Stimulated activated CD8-positive, alpha-beta memory T cell treated with anti-CD3 and anti-CD28 coated beads, Interleukin-15, amount 100 ng/mL, for 4 hours (primary cell): ENCODE data around the gene LSM2.
"Not testable (repeated sequence)": the region's sequence is repeated elsewhere in the genome, so short reads cannot be mapped to it uniquely, and the experiment has no call there.

ENCODE experiments used
- DNase-seq, 2 donors: peaks; one replicate each; pipeline ENCODE4 v3.0.0-alpha.2; 2020; ENCODE audit warnings: low read depth in 2 of 2

LSM2 gene

DNA sequence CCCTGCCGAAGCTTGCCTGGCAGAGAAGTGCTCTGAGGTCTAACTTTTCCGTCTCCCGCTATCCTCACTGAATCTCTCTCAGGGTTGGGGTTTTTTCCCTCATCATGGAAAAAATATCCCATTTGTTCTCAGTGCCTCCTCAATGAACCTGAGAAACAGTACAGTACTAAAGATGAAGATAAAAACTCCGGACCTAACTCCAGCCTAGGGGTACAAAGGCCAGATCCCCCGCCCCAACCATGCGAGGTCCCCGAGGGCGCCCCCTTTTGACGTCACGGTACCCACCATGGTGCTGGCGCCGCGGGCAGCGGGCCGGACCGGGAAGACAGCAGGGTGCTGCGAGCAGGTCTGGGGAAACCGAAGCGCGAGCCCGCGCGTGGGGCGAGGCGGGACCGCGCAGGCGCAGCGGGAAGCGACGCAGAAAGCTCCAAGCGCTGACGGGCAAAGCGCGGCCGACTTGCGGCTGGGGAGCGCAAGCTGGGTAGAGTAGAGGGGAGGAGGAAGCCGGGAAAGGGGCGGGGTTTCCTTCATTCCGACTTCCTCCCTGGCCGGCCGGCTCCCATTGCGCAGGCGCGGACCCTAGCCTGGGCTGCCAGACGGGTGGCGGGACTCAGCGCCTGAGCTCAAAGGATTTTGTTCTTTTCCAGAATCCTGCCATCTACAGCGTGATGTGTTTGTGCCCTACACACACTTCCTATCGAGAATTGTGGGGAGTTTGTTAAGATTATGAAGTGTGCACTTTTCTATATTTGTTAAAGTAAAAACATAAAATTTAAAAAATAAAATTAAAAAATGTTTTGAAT, at the start of gene LSM2:
TSS of gene LSM2 (minus strand) at position 497 of the 803 bp plus-strand sequence. CDS start at position 288, 209 bp downstream.
- DNase-seq = peak; percentile 95

DNA sequence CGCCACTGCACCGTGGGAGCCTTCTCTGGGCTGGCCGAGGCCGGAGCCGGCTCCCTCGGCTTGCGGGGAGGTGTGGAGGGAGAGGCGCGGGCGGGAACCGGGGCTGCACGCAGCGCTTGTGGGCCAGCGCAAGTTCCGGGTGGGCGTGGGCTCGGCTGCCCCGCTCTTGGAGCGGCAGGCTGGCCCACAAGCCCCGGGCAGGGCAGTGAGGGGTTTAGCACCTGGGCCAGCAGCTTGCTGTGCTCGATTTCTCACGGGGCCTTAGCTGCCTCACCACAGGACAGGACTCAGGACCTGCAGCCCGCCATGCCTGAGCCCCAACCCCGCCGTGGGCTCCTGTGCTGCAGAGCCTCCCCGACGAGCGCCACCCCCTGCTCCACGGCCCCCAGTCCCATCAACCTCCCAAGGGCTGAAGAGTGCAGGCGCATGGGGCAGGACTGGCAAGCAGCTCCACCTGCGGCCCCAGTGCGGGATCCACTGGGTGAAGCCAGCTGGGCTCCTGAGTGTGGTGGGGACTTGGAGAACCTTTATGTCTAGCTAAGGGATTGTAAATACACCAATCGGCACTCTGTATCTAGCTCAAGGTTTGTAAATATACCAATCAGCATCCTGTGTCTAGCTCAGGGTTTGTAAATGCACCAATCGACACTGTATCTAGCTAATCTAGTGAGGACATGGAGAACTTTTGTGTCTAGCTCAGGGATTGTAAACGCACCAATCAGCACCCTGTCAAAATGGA, 45.4 kb upstream of the LSM2 start:
- not testable (repeated sequence) for DNase-seq

DNA sequence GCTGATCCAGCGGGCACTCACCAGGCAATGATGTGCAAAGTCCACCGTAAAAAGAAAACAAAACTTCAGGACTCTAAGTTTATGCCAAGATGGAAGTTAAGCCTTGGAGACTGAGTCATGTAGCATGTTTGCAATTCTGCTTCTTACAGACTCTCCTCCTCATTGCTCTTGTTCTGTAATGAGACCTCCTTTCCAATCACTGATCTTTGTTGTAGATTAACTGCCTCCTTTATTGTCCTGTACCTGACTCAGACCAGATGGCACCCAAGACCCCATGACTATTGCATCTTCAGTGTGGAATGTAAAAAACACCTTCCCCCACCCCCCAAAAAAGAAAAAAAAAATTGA, 44.7 kb upstream of the LSM2 start:
- no peak for DNase-seq

DNA sequence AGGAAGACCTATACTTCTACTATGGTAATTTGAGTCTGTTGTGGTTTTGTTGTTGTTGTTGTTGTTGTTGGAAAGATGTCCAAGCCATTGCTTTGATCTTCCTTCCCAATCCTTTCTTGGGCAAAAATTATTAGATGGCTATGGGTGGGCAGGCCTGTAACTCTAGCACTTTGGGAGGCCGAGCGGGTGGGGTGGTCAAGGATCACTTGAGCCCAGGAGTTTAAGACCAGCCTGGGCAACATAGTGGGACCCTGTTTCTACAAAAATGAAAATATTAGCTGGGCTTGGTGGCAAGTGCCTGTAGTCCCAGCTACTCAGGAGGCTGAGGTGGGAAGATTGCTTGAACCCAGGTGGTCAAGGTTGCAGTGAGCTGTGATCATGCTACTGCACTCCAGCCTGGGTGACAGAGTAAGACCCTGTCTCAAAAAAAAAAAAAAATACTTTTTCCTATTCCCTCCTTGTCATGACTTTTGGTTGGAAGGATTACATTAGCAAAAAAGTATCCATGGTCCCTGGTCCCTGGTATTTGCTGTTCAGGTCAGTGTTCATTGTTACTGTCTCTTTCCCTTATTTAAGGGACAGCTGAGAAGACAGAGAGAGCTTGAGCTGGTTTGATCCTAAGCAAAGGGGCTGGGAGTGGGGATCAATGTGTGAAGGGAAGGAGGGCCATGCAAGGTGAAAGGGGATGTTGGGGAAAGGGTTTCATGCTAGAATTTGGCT, 44.2 kb upstream of the LSM2 start:
- no peak for DNase-seq

DNA sequence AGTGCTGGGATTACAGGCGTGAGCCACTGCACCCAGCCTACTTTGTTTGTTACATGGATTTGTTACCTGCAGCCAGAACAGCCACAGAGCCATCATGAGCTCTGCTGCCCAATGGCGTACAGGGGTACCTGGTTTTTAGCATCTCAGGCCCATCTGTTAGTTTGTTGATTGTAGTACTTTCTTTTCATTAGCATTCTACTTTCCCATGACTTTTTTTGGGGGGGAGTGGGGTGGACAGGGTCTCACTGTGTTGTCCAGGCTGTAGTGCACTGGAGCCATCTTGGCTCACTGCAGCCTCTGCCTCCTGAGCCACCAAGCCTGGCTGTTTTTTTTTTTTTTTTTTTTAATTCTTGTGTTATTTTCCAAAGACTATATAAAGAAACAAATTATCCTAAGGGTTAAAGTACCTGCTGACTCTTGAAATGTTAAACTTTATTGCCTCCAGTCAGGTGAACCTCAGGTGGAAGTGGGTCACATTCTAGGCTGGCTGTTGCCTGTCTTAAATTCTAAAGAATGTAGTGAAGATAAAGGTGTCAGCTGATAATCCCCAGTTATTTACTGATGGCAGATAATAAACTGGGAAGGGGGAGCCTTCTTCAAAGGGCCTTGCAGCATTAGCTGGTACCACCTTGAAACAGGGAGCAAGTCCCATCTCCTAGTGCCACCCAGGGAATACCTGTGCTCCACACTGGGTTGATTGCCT, 40.7 kb upstream of the LSM2 start:
- no peak for DNase-seq

DNA sequence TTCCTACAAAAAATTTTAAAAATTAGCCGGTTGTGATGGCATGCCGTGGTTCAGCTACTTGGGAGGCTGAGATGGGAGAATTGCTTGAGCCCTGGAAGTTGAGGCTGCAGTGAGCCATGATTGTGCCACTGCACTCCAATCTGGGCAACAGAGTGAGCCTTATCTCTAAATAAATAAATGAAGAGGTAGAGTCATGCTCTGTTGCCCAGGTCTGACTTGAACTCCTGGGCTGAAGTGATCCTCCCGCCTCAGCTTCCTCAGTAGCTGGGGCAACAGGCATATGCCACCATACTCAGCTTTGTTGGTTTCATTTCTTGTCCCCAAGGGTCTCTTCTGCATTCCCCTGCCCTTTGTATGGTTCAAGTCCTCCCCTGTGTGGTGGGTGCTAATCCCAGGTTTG, 37.7 kb upstream of the LSM2 start:
- DNase-seq = no peak

DNA sequence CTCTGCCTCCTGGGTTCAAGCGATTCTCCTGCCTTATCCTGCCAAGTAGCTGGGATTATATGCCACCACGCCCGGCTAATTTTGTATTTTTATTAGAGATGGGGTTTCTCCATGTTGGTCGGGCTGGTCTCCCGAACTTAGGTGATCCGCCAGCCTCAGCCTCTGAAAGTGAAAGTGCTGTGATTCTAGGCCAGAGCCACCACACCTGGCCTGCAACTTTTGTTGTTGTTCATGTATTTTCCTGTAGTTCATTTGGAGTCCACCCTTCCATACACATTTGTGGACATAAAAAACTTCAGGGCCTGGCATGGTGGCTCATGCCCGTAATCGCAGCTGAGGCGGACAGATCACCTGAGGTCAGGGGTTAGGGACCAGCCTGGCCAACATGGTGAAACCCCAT, 35.3 kb upstream of the LSM2 start:
- DNase-seq = no peak

DNA sequence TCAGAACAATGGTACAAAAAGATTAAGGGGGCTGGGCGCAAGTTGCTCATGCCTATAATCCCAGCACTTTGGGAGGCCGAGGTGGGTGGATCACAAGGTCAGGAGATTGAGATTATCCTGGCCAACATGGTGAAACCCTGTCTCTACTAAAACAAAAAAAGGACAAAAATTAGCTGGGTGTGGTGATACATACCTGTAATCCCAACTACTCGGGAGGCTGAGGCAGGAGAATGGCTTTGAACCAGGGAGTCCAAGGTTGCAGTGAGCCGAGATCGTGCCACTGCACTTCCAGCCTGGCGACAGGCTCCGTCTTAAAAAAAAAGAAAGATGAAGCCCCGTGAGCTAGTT, 33.0 kb upstream of the LSM2 start:
- not testable (repeated sequence) for DNase-seq

DNA sequence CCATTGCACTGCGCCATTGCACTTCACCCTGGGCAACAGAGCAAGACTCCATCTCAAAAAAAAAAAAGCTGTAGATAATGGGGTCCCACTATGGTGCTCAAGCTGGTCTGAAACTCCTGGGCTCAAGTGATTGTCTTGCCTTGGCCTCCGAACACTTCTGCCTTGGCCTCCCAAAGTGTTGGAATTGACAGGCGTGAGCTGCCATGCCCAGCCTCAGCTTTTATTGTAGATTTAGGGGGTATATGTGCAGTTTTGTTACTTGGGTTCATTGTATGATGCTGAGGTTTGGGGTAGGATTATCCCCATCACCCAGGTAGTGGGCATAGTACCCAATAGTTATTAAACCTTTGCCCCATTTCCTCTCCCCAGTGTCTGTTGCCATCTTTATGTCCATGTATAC, 32.2 kb upstream of the LSM2 start:
- no peak for DNase-seq

DNA sequence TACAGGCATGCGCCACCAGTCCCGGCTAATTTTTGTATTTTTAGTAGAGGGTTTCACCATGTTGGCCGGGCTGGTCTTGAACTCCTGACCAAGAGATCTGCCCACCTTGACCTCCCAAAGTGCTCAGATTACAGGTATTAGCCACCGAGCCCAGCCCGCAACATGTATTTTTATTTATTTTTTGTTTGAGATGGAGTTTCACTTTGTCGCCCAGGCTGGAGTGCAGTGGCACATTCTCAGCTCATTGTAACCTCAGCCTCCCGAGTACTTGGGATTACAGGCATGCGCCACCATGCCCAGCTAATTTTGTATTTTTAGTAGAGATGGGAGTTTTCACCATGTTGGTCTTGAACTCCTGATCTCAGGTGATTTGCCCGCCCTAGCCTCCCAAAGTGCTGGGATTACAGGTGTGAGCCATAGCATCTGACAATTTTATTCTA, 31.4 kb upstream of the LSM2 start:
- not testable (repeated sequence) for DNase-seq

DNA sequence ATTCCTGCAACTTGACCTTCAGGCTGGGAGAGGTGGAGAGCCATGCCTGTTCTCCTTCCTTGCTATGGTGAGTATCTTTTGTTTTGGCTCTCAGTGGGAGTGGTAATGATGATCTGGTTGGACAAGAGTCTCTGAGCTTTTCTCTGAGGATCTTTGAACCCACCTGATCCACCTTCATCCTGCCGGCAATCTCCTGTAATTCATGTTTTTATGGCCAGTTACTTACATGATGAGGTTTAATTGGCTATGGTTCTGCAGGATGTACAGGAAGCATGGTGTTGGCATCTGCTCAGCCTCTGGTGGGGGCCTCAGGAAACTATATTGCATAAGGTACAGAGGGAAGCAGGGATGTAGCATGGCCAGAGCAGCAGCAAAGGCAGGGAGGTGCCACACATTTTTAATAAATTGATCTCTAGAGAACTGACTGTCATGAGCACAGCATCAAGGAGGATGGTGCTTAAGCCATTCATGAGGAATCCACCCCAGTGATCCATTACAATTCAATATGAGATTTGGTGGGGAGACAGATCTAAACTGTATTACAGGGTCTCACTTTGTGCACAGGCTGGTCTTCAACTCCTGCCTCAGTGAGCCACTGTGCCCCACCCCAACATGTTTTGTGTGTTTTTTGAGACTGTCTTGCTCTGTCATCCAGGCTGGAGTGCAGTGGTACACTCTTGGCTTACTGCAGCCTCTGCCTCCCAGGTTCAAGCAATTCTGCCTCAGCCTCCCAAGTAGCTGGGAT, 30.8 kb upstream of the LSM2 start:
- DNase-seq = no peak

DNA sequence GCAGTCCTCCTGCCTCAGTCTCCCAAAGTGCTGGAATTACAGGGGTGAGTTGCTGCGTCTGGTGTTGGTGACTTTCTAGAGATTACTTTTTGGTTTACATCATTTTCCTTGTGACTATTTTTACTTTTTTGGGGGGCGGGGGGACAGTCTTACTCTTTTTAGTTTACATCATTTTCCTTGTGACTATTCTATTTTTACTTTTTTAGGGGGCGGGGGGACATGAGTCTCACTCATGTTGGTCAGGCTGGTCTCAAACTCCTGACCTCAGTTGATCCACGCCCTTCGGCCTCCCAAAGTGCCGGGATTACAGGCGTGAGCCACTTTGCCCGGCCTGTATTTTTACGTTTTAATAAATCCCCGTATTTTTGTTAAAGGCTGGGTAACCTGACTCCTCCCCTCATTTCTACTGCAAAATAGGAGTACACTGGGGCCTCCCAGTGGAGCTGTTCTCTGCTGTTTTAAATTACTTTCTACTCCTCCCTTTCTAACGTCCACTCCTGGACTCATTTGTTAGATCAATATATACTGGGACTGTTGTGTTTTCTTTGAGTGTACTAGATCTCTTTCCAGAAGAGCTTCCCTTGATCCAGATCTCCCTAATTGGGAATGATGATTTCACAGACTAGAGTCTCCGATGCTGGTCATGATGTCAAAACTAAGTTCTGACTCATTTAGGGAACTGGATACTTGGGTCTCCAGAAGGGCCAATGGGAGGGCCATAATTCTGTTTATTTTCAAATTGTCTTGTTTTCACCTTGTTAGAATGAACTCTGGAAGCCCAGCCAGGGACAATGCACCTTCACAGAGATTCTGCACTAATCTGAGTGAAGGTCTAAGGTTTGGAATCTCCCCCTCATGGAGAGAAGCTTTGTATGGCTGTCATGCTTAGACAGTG, 30.0 kb upstream of the LSM2 start:
- DNase-seq = no peak

DNA sequence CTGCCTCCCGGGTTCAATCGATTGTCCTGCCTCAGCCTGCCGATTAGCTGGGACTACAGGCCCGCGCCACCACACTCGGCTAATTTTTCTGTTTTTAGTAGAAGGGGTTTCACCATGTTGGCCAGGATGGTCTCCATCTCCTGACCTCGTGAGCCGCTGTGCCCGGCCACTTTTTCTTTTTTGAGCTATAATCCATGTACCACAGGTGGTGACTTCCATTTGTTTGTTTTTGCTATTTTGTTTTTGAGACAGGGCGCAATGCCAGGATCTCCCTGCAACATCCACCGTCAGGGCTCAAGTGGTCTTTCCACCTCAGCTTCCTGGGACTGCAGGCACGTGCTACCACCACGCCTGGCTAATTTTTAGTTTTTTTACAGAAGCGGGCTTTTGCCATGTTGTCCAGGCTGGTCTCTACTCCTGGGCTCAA, 29.3 kb upstream of the LSM2 start:
- no peak for DNase-seq

DNA sequence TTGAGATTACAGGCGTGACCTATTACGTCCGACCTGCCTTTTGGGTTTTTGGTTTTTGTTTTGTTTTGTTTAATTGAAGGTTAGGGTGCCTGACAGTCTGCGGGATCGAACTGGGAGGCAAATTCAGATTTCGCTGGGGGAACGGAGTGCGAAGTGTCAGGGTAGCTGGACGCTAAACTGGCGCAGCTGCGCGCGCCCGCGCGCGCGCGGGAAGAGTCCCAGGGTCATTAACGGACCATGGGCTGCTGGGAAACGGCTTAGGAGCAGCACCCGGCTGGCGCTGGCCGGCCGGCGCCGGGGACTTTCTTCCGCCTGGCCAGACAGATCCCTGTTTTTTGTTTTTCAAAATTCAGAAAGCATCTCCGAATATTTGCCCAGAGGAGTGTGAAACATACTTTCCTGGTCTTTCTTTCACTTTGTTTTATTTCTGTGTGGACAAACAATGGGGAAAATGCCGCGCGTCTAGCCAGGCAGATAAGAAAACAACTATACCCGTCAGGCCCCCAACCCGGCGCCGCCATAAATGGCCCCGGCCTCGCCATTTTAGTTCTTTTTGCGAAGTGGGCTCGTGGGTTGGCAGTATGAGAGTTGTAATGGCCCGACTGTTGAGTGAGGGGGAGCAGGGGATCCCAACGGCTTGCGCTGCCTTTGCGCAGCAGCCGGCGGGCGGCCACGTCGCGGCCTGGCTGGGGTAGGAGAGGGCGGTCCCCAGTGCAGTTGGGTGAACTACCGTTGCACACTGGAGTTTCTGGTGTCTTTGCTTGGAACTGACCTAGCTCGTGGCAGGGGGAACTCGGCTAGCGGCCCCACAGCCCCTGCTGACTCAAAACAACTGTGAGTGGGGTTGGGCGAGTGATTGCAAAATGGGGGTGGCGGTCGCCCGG, 27.8 kb upstream of the LSM2 start:
- DNase-seq = peak; percentile 59

DNA sequence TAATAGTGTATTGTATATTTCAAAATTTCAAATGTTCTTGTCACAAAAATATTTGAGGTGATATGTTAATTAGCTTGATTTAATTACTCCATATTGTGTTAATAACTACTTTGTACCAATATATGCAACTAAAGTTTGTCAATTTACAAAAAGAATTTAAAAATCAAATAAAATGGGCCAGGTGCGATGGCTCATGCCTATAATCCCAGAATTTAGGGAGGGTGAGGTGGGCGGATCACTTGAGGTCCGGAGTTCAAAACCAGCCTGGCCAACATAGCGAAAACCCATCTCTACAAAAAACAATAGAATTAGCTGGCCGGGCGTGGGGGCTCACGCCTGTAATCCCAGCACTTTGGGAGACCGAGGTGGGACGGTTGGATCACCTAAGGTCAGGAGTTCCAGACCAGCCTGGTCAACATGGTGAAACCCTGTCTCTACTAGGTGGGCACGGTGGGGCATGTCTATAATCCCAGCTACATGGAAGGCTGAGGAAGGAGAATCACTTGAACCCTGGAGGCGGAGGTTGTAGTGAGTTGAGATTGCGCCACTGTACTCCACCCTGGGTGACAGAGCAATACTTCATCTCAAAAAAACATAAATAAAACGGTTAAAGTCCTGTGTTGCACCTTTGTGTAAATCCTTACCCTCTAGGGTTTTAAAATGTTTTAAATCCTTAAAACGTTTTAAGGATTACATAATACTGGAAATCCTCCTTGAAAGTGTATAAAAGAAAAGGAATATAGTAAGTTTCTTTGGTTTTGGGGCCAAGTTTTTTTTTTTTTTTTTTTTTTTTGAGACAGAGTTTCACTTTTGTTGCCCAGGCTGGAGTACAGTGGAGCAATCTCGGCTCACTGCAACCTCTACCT, 24.8 kb upstream of the LSM2 start:
- no peak for DNase-seq

DNA sequence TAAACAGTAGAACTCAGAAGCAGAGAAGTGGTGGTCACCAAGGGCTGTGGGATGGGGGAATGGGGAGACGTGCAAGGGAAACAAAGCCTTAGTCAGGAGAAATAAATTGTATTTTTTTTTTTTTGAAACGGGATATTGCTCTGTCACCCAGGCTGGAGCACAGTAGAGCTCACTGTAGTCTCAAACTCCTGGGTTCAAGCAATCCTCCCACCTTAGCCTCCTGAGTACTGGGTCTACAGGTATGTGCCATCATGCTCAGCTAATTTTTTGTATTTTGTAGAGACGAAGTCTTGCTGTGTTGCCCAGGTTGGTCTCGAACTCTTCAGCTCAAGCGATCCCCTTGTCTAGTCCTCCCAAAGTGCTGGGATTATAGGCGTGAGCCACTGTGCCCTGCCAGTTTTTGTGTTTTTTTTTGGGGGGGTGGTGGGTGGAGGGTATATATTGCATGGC, 24.1 kb upstream of the LSM2 start:
- no peak for DNase-seq

DNA sequence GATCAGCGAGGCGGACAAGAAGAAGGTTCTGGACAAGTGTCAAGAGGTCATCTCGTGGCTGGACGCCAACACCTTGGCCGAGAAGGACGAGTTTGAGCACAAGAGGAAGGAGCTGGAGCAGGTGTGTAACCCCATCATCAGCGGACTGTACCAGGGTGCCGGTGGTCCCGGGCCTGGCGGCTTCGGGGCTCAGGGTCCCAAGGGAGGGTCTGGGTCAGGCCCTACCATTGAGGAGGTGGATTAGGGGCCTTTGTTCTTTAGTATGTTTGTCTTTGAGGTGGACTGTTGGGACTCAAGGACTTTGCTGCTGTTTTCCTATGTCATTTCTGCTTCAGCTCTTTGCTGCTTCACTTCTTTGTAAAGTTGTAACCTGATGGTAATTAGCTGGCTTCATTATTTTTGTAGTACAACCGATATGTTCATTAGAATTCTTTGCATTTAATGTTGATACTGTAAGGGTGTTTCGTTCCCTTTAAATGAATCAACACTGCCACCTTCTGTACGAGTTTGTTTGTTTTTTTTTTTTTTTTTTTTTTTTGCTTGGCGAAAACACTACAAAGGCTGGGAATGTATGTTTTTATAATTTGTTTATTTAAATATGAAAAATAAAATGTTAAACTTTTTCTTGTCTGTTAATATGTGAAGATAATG, 23.0 kb upstream of the LSM2 start:
- no peak for DNase-seq
